ENCODE data around the gene CALHM2.

Gene CALHM2

DNA sequence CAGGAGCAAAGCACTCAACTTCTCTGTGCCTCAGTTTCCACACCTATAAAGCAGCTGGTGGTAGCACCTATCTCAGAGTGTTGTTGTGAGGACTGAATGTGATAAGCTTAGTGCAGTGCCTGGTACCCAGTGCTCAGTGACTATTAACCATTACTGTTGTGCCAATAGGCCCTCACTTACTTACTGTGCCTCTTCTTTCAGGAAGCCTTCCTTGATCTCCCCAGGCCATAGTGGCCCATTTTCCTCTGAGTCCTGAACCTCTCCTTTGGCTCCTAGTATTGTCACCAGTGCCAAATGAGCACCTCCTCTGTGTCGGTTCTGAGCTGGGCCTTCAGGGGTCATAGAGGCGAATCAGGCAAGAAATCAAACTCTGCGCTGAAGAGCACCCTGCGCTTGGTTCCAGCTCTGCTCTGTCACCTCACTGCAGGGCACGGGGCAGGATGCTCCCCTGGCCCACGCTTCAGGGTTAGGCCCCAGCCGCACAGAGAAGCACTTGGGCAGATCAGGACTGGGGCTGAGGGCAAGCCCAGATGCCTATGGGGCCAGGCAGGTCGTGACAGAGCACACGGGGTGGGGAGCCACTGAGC is 4.0 kb upstream of the CALHM2 start:
- TF ChIP-seq FOXP2 (optimal IDR thresholded peaks at IDR 0.05; ENCODE audit: borderline replicate concordance, extremely low read depth, extremely low read length, insufficient read depth) (no peak), TAF1 (IDR thresholded peaks at IDR 0.05; ENCODE audit: borderline replicate concordance, insufficient read depth, low read length) (no peak), SIN3A (IDR thresholded peaks at IDR 0.05; ENCODE audit: borderline replicate concordance, insufficient read depth, low read length) (no peak), POLR2AphosphoS5 (IDR thresholded peaks at IDR 0.05; ENCODE audit: low read depth, low read length) (no peak)
- TF ChIP-seq, protein P1, sequence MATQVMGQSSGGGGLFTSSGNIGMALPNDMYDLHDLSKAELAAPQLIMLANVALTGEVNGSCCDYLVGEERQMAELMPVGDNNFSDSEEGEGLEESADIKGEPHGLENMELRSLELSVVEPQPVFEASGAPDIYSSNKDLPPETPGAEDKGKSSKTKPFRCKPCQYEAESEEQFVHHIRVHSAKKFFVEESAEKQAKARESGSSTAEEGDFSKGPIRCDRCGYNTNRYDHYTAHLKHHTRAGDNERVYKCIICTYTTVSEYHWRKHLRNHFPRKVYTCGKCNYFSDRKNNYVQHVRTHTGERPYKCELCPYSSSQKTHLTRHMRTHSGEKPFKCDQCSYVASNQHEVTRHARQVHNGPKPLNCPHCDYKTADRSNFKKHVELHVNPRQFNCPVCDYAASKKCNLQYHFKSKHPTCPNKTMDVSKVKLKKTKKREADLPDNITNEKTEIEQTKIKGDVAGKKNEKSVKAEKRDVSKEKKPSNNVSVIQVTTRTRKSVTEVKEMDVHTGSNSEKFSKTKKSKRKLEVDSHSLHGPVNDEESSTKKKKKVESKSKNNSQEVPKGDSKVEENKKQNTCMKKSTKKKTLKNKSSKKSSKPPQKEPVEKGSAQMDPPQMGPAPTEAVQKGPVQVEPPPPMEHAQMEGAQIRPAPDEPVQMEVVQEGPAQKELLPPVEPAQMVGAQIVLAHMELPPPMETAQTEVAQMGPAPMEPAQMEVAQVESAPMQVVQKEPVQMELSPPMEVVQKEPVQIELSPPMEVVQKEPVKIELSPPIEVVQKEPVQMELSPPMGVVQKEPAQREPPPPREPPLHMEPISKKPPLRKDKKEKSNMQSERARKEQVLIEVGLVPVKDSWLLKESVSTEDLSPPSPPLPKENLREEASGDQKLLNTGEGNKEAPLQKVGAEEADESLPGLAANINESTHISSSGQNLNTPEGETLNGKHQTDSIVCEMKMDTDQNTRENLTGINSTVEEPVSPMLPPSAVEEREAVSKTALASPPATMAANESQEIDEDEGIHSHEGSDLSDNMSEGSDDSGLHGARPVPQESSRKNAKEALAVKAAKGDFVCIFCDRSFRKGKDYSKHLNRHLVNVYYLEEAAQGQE (IDR thresholded peaks at IDR 0.05; ENCODE audit: insufficient read depth in 1 of 2, low read depth in 2 of 2, low read length in 2 of 2), result no peak

DNA sequence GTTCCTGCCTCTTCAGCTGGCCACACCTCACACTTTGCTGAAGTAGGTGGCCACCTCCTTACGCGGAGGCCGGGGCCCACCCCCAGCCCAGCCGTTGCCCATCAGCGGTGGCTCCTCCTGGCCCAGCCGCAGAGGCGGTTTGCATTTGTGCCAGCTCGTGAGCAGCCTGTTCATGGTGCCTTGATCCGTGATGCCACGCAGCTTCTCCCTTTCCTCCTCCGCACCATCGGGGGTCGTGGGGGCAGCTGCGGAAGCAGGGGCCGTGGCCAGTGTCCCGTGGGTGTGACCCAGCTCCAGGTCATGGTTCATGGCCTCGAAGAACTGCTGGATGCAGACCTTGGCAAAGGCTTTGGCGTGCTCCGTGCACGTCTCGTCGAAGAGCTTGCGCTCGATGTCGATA is 3.1 kb upstream of the CALHM2 start:
- TF ChIP-seq TAF1 (IDR thresholded peaks at IDR 0.05; ENCODE audit: borderline replicate concordance, insufficient read depth, low read length), result no peak
- TF ChIP-seq FOXP2 (optimal IDR thresholded peaks at IDR 0.05; ENCODE audit: borderline replicate concordance, extremely low read depth, extremely low read length, insufficient read depth), result no peak
- no peak for TF ChIP-seq POLR2AphosphoS5 (IDR thresholded peaks at IDR 0.05; ENCODE audit: low read depth, low read length)
- TF ChIP-seq, protein P1 (IDR thresholded peaks at IDR 0.05; ENCODE audit: insufficient read depth in 1 of 2, low read depth in 2 of 2, low read length in 2 of 2), result no peak
- no peak for TF ChIP-seq SIN3A (IDR thresholded peaks at IDR 0.05; ENCODE audit: borderline replicate concordance, insufficient read depth, low read length)

DNA sequence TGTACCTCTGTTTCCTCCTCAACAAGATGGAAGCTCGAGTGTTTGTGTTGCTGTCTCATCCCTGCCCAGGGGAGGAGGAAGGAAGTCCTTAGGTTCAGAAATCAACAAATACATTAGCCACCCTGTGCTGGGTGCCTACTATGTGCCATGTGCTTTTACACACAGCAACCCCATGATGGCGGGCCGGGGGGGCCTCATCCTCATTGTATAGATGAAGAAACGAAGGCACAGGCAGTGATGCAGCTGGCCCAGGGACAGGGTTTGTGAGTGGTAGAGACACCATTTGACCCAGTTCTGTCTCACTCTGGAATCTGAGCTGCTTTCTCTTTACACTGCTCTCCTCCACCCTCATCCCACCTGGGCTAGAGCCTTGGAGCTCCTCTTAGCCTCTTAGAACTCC is 1.9 kb upstream of the CALHM2 start:
- TF ChIP-seq FOXP2 (optimal IDR thresholded peaks at IDR 0.05; ENCODE audit: borderline replicate concordance, extremely low read depth, extremely low read length, insufficient read depth) (no peak), TAF1 (IDR thresholded peaks at IDR 0.05; ENCODE audit: borderline replicate concordance, insufficient read depth, low read length) (no peak), SIN3A (IDR thresholded peaks at IDR 0.05; ENCODE audit: borderline replicate concordance, insufficient read depth, low read length) (no peak), POLR2AphosphoS5 (IDR thresholded peaks at IDR 0.05; ENCODE audit: low read depth, low read length) (no peak)
- TF ChIP-seq, protein P1 (IDR thresholded peaks at IDR 0.05; ENCODE audit: insufficient read depth in 1 of 2, low read depth in 2 of 2, low read length in 2 of 2), result no peak

DNA sequence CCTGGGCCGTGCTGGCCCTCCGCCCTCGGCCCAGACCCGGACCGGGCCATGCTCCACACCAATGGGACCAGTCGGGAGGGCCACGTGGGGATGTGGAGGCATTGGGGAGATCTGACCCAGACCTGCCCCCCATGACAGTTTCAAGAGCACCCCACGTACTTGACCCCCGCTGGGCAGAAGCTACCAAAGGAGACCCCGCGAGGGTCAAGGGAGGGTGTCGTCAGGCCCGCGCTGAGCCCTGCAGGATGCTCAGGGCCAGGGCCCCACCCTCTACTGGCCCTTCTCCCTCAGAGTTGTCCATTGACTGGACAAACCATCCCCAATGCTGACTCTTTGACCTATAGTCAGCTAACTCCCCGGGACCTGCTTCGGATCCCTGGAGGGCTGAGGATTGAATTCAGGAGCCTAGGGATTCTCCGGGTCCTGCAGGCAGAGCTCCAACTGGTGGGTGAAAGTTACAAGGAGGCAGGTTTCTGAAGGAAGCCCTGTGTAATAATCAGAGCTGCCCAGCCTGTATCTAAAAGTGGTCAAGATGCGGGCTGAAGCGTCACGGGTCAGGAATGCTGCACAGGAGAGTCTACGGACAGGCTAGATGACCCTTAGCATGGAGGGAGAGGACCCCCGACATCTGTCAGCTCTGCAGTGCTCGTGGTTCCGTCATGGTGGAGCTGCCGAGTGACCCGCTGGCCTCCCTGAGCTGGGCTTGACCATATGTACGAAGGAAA is 498 bp upstream of the CALHM2 start:
- TF ChIP-seq, protein P1 (IDR thresholded peaks at IDR 0.05; ENCODE audit: insufficient read depth in 1 of 2, low read depth in 2 of 2, low read length in 2 of 2), result no peak
- TF ChIP-seq FOXP2 (optimal IDR thresholded peaks at IDR 0.05; ENCODE audit: borderline replicate concordance, extremely low read depth, extremely low read length, insufficient read depth) (no peak), POLR2AphosphoS5 (IDR thresholded peaks at IDR 0.05; ENCODE audit: low read depth, low read length) (no peak), SIN3A (IDR thresholded peaks at IDR 0.05; ENCODE audit: borderline replicate concordance, insufficient read depth, low read length) (no peak), TAF1 (IDR thresholded peaks at IDR 0.05; ENCODE audit: borderline replicate concordance, insufficient read depth, low read length) (no peak)
